HepG2 (cell line): ENCODE results near the gene TTYH2. TPM values are rescaled to one million over a fixed set of nuclear protein-coding genes. Genes with fewer than 3 reads are reported as not detected.

Experiments used
- ESRRA ChIP-seq: sonication (generic); formaldehyde crosslinking; IDR thresholded peaks from 2 replicates; pipeline ENCODE4 v1.5.1; 2020; ENCODE audit warnings: mild to moderate bottlenecking, low read depth, missing genetic modification reagents
- NAIF1 ChIP-seq: sonication (generic); formaldehyde crosslinking; IDR thresholded peaks from 2 replicates; pipeline ENCODE4 v1.5.0; 2020; ENCODE audit warnings: mild to moderate bottlenecking, missing genetic modification reagents, borderline replicate concordance
- U2AF1 ChIP-seq: fragments of 200-400 bp; formaldehyde crosslinking; optimal IDR thresholded peaks from 2 replicates; pipeline ENCODE3; 2017; ENCODE audit warnings: mild to moderate bottlenecking, low read depth, low read length
- ZNF552 ChIP-seq: sonication (generic); formaldehyde crosslinking; IDR thresholded peaks from 2 replicates; pipeline ENCODE4 v1.9.0; 2022; ENCODE audit warnings: missing genetic modification reagents, mild to moderate bottlenecking, borderline replicate concordance
- ZNF598 ChIP-seq: sonication (generic); formaldehyde crosslinking; IDR thresholded peaks from 2 replicates; pipeline ENCODE4 v1.5.1; 2020; ENCODE audit warnings: mild to moderate bottlenecking, missing genetic modification reagents, borderline replicate concordance
- ZNF709 ChIP-seq: sonication (generic); formaldehyde crosslinking; IDR thresholded peaks from 2 replicates; pipeline ENCODE4 v1.5.0; 2020; ENCODE audit warnings: mild to moderate bottlenecking, missing genetic modification reagents
- polyA plus RNA-seq, 8 experiments: library from polyadenylated mRNA; depleted of rRNA in 3 of 8; stranded (reverse) in 7 of 8; unstranded in 1 of 8; fragments of >200 nt; fragmentation: Illumina TruSeq in 4 of 8; extraction: Trizol in 4 of 8; gene quantifications; 2 replicates each; pipeline versions ENCODE4 v1.2.1 to v1.2.3, GENCODE V29; 2011 to 2016; ENCODE audit warnings: low read depth in 4 of 8, missing spikeins in 1 of 8, mixed read lengths in 1 of 8; ENCODE audit not compliant: insufficient read depth in 1 of 8
- total RNA-seq, 5 experiments: library from RNA; depleted of rRNA; stranded (reverse); fragments of >200 nt; fragmentation: Illumina TruSeq; extraction: Trizol; gene quantifications; 2 replicates each; pipeline ENCODE4 v1.2.3, GENCODE V29; 2016; ENCODE audit warnings: low read depth in 1 of 5
- TF ChIP-seq, protein P1 (sequence below): sonication (generic); formaldehyde crosslinking; IDR thresholded peaks from 2 replicates; pipeline ENCODE4 v1.4.0; 2020; ENCODE audit warnings: mild to moderate bottlenecking, missing genetic modification reagents, borderline replicate concordance
- TF ChIP-seq, protein P2 (sequence below): sonication (generic); formaldehyde crosslinking; IDR thresholded peaks from 2 replicates; pipeline ENCODE4 v1.4.0; 2020; ENCODE audit warnings: mild to moderate bottlenecking, missing genetic modification reagents
- TF ChIP-seq, protein P3 (sequence below): sonication (generic); formaldehyde crosslinking; IDR thresholded peaks from 2 replicates; pipeline ENCODE4 v1.4.0; 2020; ENCODE audit warnings: missing genetic modification reagents
- TF ChIP-seq, protein P4 (sequence below): conservative IDR thresholded peaks from 2 replicates; pipeline ENCODE4 v1.6.1; 2018; ENCODE audit warnings: missing genetic modification reagents
- TF ChIP-seq, protein P5 (sequence below): IDR thresholded peaks from 2 replicates; pipeline ENCODE4 v1.6.1; 2012; ENCODE audit warnings: low read length, improper control_type of control experiment

TTYH2 gene
- total and polyA plus RNA-seq, 2 of the 13 experiments (the other 11 are each of a cell fraction or from before 2014, with no cell fraction given) = 0.77 to 0.96 TPM

DNA sequence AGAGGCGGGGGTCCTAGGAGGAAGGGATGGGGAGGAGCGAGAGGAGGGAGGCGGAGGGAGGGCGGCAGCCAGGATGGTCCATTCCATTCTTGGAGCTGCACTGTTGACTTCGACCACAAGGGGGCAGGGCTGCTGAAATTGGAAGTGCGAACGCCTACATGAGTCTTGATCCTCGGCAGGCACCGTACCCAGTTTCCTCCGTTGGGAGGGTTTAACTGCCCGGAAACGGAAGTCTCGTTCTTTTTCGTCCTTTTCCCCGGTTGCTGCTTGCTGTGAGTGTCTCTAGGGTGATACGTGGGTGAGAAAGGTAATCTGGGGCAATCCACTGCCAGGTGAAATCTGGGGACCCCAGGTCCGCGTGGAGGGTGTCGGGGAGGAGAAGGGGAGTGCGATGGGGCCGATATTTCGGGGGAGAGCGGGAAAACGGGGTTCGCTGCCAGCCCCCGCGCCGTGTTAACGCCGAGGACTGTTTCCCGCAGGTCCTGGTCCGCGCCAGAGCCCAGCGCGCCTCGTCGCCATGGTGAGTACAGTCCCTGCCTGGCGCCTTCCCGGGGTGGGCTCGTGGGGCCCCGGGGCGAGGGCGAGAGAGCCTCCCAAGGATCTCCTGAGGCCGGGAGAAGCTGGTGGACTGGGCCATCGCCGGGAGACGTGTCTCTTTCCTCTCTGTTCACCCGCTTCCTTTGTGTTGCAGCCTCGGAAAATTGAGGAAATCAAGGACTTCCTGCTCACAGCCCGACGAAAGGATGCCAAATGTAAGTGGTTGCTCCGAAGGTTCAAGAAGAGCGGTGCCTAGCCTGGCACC lies 9.7 kb upstream of the TTYH2 start, which contains the start of gene RPL38 (continued):
- no peak for TF ChIP-seq U2AF1
- TF ChIP-seq NAIF1 (CRISPR knock-in tag) = no peak; the same call in 1 of the 2 replicates
- peak; percentile 88; the same call in 1 of the 2 replicates for TF ChIP-seq ZNF598
- TF ChIP-seq, protein P1, sequence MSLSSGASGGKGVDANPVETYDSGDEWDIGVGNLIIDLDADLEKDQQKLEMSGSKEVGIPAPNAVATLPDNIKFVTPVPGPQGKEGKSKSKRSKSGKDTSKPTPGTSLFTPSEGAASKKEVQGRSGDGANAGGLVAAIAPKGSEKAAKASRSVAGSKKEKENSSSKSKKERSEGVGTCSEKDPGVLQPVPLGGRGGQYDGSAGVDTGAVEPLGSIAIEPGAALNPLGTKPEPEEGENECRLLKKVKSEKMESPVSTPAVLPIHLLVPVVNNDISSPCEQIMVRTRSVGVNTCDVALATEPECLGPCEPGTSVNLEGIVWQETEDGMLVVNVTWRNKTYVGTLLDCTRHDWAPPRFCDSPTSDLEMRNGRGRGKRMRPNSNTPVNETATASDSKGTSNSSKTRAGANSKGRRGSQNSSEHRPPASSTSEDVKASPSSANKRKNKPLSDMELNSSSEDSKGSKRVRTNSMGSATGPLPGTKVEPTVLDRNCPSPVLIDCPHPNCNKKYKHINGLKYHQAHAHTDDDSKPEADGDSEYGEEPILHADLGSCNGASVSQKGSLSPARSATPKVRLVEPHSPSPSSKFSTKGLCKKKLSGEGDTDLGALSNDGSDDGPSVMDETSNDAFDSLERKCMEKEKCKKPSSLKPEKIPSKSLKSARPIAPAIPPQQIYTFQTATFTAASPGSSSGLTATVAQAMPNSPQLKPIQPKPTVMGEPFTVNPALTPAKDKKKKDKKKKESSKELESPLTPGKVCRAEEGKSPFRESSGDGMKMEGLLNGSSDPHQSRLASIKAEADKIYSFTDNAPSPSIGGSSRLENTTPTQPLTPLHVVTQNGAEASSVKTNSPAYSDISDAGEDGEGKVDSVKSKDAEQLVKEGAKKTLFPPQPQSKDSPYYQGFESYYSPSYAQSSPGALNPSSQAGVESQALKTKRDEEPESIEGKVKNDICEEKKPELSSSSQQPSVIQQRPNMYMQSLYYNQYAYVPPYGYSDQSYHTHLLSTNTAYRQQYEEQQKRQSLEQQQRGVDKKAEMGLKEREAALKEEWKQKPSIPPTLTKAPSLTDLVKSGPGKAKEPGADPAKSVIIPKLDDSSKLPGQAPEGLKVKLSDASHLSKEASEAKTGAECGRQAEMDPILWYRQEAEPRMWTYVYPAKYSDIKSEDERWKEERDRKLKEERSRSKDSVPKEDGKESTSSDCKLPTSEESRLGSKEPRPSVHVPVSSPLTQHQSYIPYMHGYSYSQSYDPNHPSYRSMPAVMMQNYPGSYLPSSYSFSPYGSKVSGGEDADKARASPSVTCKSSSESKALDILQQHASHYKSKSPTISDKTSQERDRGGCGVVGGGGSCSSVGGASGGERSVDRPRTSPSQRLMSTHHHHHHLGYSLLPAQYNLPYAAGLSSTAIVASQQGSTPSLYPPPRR (CRISPR knock-in tag) = peak; percentile 42; the same call in 1 of the 2 replicates
- no peak; the same call in 1 of the 2 replicates for TF ChIP-seq ZNF552 (CRISPR knock-in tag)
- peak; percentile 82; the same call in 1 of the 2 replicates for TF ChIP-seq ZNF709 (CRISPR knock-in tag)
- TF ChIP-seq, protein P2, sequence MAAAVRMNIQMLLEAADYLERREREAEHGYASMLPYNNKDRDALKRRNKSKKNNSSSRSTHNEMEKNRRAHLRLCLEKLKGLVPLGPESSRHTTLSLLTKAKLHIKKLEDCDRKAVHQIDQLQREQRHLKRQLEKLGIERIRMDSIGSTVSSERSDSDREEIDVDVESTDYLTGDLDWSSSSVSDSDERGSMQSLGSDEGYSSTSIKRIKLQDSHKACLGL (CRISPR knock-in tag) = peak; percentile 91
- peak; percentile 74 for TF ChIP-seq ESRRA (CRISPR knock-in tag)
- TF ChIP-seq, protein P3, sequence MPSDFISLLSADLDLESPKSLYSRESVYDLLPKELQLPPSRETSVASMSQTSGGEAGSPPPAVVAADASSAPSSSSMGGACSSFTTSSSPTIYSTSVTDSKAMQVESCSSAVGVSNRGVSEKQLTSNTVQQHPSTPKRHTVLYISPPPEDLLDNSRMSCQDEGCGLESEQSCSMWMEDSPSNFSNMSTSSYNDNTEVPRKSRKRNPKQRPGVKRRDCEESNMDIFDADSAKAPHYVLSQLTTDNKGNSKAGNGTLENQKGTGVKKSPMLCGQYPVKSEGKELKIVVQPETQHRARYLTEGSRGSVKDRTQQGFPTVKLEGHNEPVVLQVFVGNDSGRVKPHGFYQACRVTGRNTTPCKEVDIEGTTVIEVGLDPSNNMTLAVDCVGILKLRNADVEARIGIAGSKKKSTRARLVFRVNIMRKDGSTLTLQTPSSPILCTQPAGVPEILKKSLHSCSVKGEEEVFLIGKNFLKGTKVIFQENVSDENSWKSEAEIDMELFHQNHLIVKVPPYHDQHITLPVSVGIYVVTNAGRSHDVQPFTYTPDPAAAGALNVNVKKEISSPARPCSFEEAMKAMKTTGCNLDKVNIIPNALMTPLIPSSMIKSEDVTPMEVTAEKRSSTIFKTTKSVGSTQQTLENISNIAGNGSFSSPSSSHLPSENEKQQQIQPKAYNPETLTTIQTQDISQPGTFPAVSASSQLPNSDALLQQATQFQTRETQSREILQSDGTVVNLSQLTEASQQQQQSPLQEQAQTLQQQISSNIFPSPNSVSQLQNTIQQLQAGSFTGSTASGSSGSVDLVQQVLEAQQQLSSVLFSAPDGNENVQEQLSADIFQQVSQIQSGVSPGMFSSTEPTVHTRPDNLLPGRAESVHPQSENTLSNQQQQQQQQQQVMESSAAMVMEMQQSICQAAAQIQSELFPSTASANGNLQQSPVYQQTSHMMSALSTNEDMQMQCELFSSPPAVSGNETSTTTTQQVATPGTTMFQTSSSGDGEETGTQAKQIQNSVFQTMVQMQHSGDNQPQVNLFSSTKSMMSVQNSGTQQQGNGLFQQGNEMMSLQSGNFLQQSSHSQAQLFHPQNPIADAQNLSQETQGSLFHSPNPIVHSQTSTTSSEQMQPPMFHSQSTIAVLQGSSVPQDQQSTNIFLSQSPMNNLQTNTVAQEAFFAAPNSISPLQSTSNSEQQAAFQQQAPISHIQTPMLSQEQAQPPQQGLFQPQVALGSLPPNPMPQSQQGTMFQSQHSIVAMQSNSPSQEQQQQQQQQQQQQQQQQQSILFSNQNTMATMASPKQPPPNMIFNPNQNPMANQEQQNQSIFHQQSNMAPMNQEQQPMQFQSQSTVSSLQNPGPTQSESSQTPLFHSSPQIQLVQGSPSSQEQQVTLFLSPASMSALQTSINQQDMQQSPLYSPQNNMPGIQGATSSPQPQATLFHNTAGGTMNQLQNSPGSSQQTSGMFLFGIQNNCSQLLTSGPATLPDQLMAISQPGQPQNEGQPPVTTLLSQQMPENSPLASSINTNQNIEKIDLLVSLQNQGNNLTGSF (CRISPR knock-in tag) = peak; percentile 80; the same call in 1 of the 2 replicates
- TF ChIP-seq, protein P4, sequence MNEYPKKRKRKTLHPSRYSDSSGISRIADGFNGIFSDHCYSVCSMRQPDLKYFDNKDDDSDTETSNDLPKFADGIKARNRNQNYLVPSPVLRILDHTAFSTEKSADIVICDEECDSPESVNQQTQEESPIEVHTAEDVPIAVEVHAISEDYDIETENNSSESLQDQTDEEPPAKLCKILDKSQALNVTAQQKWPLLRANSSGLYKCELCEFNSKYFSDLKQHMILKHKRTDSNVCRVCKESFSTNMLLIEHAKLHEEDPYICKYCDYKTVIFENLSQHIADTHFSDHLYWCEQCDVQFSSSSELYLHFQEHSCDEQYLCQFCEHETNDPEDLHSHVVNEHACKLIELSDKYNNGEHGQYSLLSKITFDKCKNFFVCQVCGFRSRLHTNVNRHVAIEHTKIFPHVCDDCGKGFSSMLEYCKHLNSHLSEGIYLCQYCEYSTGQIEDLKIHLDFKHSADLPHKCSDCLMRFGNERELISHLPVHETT (CRISPR knock-in tag) = peak; percentile 89
- TF ChIP-seq, protein P5, sequence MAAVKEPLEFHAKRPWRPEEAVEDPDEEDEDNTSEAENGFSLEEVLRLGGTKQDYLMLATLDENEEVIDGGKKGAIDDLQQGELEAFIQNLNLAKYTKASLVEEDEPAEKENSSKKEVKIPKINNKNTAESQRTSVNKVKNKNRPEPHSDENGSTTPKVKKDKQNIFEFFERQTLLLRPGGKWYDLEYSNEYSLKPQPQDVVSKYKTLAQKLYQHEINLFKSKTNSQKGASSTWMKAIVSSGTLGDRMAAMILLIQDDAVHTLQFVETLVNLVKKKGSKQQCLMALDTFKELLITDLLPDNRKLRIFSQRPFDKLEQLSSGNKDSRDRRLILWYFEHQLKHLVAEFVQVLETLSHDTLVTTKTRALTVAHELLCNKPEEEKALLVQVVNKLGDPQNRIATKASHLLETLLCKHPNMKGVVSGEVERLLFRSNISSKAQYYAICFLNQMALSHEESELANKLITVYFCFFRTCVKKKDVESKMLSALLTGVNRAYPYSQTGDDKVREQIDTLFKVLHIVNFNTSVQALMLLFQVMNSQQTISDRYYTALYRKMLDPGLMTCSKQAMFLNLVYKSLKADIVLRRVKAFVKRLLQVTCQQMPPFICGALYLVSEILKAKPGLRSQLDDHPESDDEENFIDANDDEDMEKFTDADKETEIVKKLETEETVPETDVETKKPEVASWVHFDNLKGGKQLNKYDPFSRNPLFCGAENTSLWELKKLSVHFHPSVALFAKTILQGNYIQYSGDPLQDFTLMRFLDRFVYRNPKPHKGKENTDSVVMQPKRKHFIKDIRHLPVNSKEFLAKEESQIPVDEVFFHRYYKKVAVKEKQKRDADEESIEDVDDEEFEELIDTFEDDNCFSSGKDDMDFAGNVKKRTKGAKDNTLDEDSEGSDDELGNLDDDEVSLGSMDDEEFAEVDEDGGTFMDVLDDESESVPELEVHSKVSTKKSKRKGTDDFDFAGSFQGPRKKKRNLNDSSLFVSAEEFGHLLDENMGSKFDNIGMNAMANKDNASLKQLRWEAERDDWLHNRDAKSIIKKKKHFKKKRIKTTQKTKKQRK = no peak
